HG03520 (cell line): Measurements from ENCODE around the gene ATP8B1.
"Not testable (repeated sequence)": the region's sequence is repeated elsewhere in the genome, so short reads cannot be mapped to it uniquely, and the experiment has no call there.

Experiments
- ATAC-seq: cut with Tn5 transposase; IDR thresholded peaks from one replicate; pipeline ENCODE4 v1.9.1; 2021; ENCODE audit warnings: mild to moderate bottlenecking, moderate library complexity; ENCODE audit not compliant: unreplicated experiment

Gene ATP8B1

DNA sequence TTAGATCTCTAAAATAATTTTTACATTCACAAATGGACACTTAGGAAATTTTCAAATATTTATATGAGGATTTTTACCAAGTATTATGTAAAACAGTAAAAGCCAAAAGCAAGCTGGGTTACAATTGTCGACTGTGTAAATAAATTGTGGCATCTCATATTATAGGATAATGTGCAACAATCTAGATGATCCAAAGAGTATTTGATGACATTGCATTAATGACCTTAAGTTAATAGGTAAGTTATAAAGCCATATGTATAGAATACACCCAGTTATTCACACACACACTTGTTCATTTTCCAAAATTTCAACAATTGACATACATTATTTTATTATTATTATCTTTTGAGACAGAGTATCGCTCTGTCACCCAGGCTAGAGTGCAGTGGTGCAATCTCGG, 69.3 kb downstream of the ATP8B1 start:
- no peak for ATAC-seq

DNA sequence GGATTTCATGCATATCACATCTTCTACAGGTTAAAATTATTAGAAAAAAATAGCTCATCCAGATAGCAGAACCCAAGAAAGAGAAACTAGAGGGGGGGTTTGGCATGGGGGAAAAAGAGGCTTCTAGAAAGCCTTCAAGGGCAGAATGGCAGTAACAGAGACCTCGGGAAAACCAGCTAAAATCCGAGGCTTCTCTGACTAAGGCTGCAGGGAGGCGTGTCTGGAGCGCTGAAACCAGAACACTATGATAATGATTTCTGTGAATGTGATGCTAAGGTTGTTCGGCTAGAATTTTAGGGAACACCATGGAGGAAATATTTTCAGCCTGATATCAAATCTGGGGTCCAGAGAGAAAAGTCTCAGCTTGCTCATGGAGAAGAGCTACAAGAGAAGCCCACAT, 73.0 kb downstream of the ATP8B1 start:
- no peak for ATAC-seq

DNA sequence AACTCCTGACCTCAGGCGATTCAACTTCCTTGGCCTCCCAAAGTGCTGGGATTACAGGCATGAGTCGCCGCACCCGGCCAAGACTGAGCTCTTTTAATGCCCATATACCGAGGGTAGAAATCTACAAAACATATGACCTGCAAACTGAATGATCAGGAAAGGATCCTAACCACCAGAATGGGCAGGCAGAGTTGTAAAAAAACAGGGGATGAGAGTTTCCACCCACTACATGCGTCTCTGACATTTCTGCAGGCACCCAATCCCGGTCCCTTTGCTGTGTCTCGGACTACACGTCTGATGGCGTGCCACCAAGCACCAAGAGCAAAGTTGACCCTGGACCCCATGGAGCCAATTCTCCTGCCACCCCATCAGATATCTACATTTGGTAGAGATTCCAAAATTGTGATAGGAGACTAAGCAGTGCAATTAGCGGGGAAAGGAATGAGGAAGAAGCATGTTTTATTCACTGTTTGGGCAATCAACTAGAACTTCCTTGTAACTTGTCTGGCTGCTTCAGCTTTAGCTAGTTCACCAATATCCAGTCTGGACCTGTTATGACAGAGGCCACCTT, 74.1 kb downstream of the ATP8B1 start:
- no peak for ATAC-seq

DNA sequence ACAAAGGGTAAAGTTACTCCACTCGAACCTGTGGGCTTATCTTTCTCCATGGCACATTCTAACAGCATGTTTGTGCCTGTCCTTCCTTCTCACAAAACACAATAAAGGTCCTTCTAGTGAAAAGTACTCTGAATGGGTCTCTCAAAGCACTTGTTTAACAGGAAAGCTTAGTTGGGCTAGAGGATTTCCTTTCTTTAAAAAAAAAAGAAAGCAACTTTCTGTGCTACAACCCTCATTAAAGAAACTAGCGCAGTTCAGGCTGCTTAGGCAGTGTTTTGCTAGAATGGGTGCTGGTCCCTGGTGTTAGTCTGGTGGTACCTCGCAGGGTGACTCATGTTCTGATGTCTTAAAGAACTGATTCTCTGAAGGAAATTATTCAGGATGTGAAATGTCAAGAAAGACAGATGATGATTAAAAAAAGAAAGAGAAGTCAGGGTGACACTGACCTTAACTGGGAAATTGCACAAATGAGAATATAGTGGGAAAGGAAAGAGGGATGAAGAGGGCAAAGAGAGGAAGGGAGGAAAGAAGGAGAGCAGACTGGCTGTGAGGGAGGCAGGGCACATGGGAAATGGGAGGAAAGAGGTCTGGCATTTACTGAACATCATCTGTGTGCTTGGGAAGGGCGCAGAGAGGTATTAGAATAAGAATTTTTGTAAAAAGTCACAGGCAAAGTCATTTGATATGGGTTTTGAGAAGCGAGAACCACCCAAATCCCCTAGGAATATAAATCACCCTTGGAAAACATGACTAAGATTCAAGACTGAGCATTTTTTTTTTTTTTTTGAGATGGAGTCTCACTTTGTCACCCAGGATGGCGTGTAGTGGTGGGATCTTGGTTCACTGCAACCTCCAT, 74.9 kb downstream of the ATP8B1 start:
- ATAC-seq = no peak

DNA sequence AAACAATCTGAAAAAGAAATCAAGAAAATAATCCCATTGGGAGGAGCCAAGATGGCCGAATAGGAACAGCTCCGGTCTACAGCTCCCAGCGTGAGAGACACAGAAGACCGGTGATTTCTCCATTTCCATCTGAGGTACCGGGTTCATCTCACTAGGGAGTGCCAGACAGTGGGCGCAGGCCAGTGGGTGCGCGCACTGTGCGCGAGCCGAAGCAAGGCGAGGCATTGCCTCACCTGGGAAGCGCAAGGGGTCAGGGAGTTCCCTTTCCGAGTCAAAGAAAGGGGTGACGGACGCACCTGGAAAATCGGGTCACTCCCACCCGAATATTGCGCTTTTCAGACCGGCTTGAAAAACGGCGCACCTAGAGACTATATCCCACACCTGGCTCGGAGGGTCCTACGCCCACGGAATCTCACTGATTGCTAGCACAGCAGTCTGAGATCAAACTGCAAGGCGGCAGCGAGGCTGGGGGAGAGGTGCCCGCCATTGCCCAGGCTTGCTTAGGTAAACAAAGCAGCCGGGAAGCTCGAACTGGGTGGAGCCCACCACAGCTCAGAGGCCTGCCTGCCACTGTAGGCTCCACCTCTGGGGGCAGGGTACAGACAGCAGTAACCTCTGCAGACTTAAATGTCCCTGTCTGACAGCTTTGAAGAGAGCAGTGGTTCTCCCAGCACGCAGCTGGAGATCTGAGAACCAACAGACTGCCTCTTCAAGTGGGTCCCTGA, 83.7 kb downstream of the ATP8B1 start:
- not testable (repeated sequence) for ATAC-seq

DNA sequence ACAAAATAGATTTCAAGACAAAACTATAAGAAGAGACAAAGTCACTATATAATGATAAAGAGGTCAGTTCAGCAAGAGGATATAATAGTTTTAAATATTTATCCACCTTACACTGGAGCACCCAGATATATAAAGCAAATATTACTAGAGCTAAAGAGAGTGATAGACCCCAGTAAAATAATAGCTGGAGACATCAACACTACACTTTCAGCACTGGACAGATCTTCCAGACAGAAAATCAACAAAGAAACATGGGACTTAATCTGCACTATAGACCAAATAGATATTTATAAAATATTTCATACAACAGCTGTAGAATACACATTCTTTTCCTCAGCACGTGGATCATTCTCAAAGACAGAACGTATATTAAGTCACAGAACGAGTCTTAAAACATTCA, 86.6 kb downstream of the ATP8B1 start:
- no peak for ATAC-seq

DNA sequence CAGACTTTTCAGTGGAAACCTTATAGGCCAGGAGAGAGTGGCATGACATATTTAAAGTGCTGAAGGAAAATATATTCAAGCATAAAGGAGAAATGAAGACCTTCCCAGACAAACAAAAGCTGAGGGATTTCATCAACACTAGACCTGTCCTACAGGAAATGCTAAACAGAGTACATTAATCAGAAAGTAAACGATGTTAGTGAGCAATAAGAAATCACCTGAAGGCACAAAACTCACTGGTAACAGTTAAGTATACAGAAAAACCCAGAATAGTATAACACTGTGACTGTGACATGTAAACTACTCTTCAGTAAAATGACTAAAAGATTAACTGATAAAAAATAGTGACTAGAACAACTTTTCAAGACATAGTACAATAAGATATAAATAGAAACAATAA, 87.4 kb downstream of the ATP8B1 start:
- no peak for ATAC-seq

DNA sequence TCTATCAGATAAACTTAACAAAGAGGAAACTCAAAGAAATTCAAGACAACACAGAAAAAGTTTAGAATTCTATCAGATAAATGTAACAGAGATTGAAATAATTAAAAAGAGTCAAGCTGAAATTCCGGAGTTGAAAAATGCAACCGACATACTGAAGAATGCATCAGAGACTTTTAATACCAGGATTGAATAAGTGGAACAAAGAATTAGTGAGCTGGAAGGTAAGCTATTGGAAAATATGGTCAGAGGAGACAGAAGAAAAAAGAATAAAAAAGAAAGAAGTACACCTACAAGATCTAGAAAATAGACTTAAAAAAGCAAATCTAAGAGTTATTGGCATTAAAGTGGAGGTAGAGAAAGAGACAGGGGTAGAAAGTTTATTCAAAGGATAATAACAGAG, 88.0 kb downstream of the ATP8B1 start:
- no peak for ATAC-seq

DNA sequence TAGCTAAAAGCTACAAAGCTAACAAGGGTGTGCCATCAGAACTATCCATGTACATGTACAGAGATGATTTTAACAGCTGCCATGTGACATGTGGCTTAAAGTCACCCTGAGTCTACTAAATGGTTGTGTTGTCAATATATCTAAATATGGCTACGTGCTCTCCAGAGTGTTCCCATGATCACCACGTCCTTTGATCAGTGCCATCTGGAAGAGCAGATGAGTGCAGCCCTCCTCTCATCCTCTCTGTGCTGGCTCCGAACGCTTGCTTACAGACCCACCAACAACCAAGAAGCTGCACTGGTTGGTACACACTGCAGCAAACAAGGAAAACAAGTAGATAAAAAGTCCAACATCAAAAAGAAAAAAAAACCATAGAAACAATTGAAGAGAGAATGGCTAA, 92.9 kb downstream of the ATP8B1 start:
- ATAC-seq = no peak

DNA sequence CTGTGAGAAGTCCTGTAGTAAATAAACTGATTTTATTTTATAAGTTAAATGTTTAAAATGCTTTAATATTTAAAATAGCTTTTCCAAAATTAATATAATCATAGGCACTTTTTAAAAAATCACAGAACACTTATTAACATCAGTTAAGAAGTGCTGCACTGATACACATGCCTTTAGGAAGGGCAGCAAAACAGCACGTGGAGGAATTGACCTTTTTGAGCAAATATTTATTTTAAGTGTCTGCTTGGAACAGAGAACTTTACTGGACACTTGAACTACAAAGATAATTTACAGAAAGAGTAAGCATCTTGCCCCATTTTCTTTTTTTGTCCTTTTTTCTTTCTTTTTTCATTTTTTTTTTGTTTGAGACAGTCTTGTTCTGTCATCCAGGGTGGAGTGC, 93.8 kb downstream of the ATP8B1 start:
- no peak for ATAC-seq

DNA sequence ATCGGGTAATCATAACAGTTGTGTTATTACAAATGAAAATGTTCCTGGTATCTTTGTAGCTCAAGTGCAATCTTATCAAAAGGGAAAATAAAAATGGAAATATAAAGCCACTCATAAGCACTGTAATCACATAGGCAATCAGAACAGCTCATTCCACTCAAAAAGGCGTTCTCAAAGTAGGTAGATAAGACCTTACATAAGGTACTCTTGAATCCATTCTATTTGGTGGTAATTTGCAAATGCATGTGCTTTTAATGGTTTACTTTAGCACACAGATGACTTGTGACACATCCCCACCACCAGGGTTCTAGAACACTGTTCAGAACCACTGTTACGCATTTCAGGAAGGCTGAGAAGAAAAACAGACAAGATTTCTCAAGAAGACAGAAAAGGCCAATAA, 94.8 kb downstream of the ATP8B1 start:
- no peak for ATAC-seq

DNA sequence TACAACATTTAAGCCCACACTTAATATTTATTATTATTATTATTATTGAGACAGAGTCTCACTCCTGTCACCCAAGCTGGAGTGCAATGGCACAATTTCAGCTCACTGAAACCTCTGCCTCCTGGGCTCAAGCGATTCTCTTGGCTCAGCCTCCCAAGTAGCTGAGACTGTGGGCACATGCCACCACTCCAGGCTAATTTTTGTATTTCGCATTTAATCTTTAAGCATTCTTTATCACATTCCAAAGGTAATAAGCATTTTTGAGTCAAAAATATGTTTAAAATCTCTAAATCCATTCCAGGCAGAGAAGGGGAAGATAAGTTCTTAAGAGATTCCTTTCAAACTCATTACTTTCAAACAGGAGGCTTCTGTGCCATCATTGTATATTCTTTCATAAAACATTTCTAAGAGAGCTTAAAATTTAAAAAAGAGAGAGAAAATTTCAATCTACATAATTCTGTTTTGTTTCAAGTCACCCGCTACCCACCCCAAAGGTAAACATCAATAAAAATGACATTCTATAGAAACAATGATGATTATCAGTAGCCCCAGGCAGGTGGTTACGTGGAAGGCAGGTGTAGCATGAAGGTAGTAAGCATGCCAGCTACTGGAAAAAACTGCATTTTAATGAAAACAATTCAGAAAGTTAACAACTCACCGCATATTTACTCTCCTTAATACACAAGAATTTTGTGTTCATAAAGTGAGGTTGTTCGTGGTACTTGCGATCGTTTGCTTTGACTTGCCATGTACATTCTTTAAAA, 97.1 kb downstream of the ATP8B1 start:
- no peak for ATAC-seq

DNA sequence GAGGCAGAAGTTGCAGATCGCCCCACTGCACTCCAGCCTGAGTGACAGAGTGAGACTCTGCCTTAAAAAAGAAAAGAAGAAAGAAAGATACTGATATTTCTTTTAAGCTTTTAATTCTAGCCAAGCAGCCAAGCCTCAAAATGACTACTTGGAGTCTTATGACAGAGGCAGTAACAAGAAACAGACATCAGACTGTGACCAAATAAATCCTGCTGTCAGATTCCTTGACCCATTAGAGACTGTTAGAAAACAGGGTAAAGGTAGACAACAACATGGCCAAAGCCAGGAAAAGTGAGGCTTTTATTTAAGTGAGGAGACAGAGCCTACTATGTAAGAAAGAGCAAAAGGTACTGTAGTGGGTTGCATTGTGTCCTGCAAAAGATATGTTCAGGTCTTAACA, 98.1 kb downstream of the ATP8B1 start:
- ATAC-seq = no peak

DNA sequence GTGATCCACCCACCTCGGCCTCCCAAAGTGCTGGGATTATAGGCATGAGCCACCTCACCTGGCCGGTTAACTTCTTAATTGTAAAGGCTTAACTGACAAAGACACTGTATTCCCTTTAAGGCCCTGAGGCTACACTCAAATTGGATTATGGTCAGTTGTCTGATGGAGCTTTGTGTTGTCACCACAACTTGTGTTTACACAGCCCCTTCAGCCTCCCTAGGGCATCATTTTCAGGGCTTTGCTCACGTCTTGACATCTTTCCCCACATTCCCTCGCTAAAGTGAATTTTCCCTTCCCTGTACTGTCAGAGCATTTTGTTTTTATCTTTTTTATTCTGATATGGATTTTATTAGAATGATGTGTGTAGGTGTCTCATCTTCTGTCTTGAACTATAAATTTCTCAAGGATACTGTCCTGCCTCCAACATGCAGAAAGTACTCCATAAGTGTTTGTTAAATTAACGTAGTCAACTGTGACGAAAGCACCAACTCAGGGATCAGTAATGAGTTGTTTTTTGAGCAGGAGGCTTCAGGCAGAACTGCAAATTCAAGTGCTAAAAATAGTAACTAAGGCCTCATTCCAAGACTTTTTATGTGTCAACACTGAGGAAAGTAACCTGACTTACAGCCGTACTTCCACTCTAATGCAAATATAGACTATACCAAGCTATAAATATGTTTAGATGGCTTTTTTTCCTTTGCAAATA, 104.4 kb downstream of the ATP8B1 start:
- no peak for ATAC-seq

DNA sequence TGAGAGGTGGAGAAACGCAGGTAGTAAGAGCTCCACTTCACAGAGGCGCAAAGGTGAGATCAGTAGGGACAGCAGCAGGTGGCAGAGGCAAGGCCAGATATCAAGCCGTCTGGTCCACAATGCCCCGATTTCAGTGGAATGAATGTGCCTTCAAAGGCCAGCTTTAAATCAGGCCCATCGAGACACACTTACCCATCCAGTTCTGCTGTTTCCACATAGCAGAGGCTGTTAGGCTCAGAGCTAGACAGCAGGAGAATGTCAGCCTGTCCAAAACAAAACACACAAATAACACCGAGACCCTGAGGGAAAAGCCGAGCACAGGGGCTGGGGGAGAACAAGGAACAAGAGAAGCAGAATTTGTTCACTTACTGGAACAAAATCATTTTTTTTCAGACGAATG, 105.7 kb downstream of the ATP8B1 start:
- no peak for ATAC-seq

DNA sequence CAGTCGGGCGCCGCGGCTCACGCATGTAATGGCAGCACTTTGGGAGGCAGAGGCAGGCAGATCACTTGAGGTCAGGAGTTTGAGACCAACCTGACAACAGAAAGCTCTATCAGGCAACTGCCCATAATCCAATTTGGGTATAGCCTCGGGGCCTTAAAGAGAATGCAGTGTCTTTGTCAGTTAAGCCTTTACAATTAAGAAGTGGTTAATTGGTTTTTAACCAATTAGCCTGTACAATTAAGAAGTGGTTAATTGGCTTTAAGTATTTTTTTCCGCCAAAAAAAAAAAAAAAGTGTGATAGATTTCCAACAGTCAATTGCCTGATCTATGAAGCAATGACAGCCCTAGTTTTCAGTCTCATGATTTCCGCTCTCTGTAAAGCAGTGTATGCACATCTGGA, 106.8 kb downstream of the ATP8B1 start:
- no peak for ATAC-seq

DNA sequence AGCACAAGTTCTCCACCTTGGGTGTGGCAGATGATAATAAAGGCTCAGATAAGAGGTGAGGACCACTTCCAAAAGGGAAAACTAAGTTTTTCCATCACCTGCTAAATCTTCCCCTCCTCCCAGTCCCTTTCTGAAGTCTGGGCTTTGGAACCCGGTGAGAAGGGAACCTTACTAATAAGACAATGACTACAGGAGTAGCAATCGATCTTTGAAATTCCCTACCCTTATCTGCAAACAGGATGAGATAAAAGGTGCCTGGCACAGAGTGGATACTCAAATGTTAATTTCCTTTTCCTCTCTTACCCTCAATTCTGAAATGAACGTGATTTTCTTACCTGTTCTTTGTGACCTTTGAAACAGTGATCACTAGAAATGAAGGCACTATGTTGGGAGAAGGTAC, 111.8 kb downstream of the ATP8B1 start:
- no peak for ATAC-seq

DNA sequence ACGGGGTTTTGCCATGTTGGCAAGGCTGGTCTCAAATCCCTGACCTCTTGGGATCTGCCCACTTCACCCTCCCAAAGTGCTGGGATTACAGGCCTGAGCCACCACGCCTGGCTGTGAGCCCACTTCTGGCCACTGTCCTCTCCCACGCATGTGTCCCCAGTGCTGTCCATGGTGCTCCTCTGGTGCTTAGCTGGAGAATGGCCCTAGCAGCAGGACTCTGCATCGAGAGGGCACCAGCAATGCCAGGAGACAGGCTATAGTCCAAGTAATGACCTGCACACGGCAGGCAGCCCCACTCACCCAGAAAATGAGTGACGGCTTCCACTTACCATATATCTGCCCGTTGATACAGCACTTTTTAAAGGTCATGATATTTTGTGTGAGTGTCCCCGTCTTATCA, 115.1 kb downstream of the ATP8B1 start:
- ATAC-seq = no peak

DNA sequence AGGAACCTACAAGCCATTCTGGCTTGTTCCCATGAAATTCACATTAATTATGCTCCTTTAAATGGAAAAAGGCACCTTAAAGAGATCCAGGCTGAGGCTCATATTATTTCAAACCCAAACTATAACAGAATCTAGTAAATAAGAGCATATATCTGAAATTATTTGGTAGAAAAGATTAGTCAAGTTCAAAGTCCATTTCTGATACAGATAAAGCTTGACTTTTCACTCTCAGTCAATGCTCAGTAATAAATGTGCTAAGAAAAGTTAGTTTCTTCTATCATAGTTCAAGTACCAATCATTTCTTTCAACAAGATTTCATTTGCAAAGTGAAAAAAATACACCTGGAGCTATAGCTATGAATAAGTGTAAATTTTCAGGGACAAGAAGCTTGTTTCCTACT, 119.6 kb downstream of the ATP8B1 start:
- no peak for ATAC-seq

DNA sequence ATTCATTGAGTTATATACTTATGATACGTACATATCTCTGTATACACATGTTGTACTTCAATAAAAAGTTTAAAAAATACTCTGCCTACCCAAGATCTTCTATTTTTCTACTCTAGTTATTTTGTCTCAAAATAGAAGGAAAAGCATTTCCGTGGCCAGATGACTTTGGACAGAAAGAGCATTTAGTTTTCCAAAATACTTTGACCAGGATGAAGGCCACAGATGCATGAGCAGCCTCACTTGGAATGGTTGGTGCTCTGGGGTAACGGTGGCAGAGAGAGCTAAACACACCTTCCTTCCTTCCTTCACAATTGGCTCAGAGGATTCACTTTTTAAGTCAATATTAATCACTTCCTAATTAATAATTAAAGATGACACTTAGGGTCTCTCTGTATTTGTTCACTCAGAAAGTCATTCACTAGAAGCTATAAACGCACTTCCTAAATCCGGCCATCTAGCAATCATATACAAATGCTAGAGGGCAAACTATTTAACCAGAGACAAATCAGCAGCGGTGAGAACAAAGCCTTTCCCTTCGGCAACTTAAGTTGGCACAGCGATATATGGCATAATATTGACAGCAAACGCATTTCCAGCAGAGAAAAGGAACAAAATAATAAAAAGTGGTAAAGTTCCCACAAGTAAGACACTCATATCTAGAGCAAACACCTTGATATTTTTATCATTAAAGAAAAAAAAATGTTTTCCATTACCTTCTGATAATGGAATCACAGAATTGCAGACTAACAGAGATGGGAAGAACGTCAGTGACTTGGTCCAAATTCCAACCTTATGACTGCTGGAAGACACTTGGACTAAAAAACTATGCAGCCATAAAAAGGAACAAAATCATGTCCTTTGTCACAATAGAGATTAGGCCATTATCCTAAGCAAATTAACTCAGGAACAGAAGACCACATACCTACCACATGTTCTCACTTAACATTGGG, 125.6 kb downstream of the ATP8B1 start:
- no peak for ATAC-seq
